ENCODE data around the gene CRX. TPM values are rescaled to one million over a fixed set of nuclear protein-coding genes. Genes with fewer than 3 reads are reported as not detected.

CRX gene
- polyA plus RNA-seq, 1 of the 3 experiments (the other 2 are of a cell fraction), result not detected

DNA sequence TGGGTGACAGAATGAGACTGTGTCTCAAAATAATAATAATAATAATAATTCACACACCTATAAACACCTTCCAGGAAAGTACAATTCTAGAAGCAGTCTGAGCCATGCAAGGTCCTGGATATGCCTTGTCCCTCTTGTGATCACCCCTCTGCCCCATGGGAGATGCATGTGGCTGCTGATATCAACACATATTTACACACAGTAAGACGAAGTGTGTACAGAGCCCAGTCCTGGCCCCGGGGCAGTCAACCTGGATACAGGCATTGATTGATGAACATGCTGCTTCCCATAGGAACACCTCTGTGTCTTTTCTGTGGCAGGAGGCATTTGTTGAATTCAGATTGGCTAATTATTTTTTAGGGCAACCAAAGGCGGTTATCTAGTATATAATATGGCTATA lies 61.2 kb downstream of the CRX start:
- CTCF ChIA-PET, result no interaction called here
- H3F3A ChIP-seq (replicated peaks; ENCODE audit: insufficient read depth), result peaks cover 3% of the 10 kb centered on the region

DNA sequence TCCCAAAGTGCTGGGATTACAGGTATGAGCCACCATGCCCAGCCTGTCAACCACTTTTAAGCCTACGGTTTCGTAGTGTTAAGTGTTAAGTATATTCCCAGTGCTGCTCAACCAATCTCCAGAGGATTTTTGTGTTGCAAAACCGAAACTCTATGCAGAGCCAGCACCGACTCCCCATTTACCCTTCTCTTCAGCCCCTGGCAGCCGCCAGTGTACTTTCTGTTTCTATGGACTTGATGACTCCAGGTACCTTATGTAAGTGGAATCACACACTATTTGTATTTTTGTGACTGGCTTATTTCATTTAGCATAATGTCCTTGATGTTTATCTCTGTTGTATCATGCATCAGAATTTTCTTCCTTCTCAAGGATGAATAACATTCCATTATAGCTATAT lies 63.3 kb downstream of the CRX start:
- Histone ChIP-seq H3F3A (replicated peaks; ENCODE audit: insufficient read depth) (peaks cover 3% of the 10 kb centered on the region), H3K4me1 (ENCODE audit: control insufficient read depth in 1 of 2, insufficient read depth in 2 of 2, low read depth in 1 of 2, low read length in 1 of 2) (no peaks in the 10 kb centered on the region), H3K9me3 (no peaks in the 10 kb centered on the region), H3K36me3 (replicated peaks in 1 of 2; ENCODE audit: control insufficient read depth in 1 of 2, insufficient read depth in 2 of 2, low read length in 1 of 2) (no peaks in the 10 kb centered on the region), H3K27me3 (ENCODE audit: insufficient read depth) (peaks cover 28% of the 10 kb centered on the region), H3K79me2 (ENCODE audit: insufficient read depth) (no peaks in the 10 kb centered on the region), H4K20me1 (ENCODE audit: insufficient read depth) (no peaks in the 10 kb centered on the region), H3K4me2 (peak overlapping the region; percentile 34; the same call in 1 of the 2 replicates), H2AFZ (ENCODE audit: low read depth) (no peak overlapping the region), H3K9ac (no peak overlapping the region), H3K4me3 (ENCODE audit: low read depth in 2 of 2, low read length in 1 of 2) (no peak overlapping the region; a peak in 1 of 4 replicates), H3K27ac (ENCODE audit: low read depth in 2 of 2, low read length in 1 of 2) (no peak overlapping the region), H3K9me2 (no peaks in the 10 kb centered on the region)
- ChIA-PET CTCF (no interaction called here), POLR2A (no interaction called here)
- WGBS (ENCODE audit: low lambda C conversion rate), result 21% methylated on average over 5 of the region's 5 CpGs
- no peak for DNase-seq
- TF ChIP-seq TEAD4 (IDR thresholded peaks at IDR 0.05; ENCODE audit: borderline replicate concordance, insufficient read depth), result no peak
- TF ChIP-seq, protein P1, sequence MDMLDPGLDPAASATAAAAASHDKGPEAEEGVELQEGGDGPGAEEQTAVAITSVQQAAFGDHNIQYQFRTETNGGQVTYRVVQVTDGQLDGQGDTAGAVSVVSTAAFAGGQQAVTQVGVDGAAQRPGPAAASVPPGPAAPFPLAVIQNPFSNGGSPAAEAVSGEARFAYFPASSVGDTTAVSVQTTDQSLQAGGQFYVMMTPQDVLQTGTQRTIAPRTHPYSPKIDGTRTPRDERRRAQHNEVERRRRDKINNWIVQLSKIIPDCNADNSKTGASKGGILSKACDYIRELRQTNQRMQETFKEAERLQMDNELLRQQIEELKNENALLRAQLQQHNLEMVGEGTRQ (IDR thresholded peaks at IDR 0.05; ENCODE audit: borderline replicate concordance, low read depth, low read length), result no peak
- no peak for TF ChIP-seq RAD21 (IDR thresholded peaks at IDR 0.05; ENCODE audit: low read length)
- no peak for TF ChIP-seq SMC3 (IDR thresholded peaks at IDR 0.05; ENCODE audit: low read depth, low read length)

More for the DNA sequence above, 61.2 kb downstream of the CRX start:
- H3K9ac ChIP-seq, result no peak overlapping the region
- no peaks in the 10 kb centered on the region for H3K79me2 ChIP-seq (ENCODE audit: insufficient read depth)
- H3K27ac ChIP-seq (ENCODE audit: low read depth in 2 of 2, low read length in 1 of 2), result no peak overlapping the region
- H3K4me3 ChIP-seq (ENCODE audit: low read depth in 2 of 2, low read length in 1 of 2), result no peak overlapping the region
- H3K4me1 ChIP-seq (ENCODE audit: control insufficient read depth in 1 of 2, insufficient read depth in 2 of 2, low read depth in 1 of 2, low read length in 1 of 2), result no peaks in the 10 kb centered on the region
- TF ChIP-seq, protein P1 (IDR thresholded peaks at IDR 0.05; ENCODE audit: borderline replicate concordance, low read depth, low read length), result no peak
- TF ChIP-seq FOXM1 (IDR thresholded peaks at IDR 0.05; ENCODE audit: low read depth) (no peak), TEAD4 (IDR thresholded peaks at IDR 0.05; ENCODE audit: borderline replicate concordance, insufficient read depth) (no peak), ELF1 (IDR thresholded peaks at IDR 0.05) (no peak), RFX5 (IDR thresholded peaks at IDR 0.05; ENCODE audit: low read length) (no peak), EZH2phosphoT487 (IDR thresholded peaks at IDR 0.05; ENCODE audit: borderline replicate concordance, low read depth) (no peak)
- TF ChIP-seq, protein P2, sequence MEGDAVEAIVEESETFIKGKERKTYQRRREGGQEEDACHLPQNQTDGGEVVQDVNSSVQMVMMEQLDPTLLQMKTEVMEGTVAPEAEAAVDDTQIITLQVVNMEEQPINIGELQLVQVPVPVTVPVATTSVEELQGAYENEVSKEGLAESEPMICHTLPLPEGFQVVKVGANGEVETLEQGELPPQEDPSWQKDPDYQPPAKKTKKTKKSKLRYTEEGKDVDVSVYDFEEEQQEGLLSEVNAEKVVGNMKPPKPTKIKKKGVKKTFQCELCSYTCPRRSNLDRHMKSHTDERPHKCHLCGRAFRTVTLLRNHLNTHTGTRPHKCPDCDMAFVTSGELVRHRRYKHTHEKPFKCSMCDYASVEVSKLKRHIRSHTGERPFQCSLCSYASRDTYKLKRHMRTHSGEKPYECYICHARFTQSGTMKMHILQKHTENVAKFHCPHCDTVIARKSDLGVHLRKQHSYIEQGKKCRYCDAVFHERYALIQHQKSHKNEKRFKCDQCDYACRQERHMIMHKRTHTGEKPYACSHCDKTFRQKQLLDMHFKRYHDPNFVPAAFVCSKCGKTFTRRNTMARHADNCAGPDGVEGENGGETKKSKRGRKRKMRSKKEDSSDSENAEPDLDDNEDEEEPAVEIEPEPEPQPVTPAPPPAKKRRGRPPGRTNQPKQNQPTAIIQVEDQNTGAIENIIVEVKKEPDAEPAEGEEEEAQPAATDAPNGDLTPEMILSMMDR (IDR thresholded peaks at IDR 0.05), result no peak
- no peaks in the 10 kb centered on the region for H3K9me2 ChIP-seq
- H3K27me3 ChIP-seq (ENCODE audit: insufficient read depth), result peaks cover 35% of the 10 kb centered on the region
- POLR2A ChIA-PET, result no interaction called here
- no peak overlapping the region for H2AFZ ChIP-seq (ENCODE audit: low read depth)
- 8% methylated on average over 3 of the region's 3 CpGs for WGBS (ENCODE audit: low lambda C conversion rate)
- no peak for DNase-seq
- H3K36me3 ChIP-seq (replicated peaks in 1 of 2; ENCODE audit: control insufficient read depth in 1 of 2, insufficient read depth in 2 of 2, low read length in 1 of 2), result no peaks in the 10 kb centered on the region
- H4K20me1 ChIP-seq (ENCODE audit: insufficient read depth), result no peaks in the 10 kb centered on the region
- no peaks in the 10 kb centered on the region for H3K9me3 ChIP-seq
- no peak overlapping the region for H3K4me2 ChIP-seq

All from SK-N-SH (cell line).